Measurements from ENCODE around the gene POLD4. TPM values are rescaled to one million over a fixed set of nuclear protein-coding genes. Genes with fewer than 3 reads are reported as not detected.

POLD4 gene
- total RNA-seq, 2 donors from 2014 or later = 56.1 to 60.9 TPM

DNA sequence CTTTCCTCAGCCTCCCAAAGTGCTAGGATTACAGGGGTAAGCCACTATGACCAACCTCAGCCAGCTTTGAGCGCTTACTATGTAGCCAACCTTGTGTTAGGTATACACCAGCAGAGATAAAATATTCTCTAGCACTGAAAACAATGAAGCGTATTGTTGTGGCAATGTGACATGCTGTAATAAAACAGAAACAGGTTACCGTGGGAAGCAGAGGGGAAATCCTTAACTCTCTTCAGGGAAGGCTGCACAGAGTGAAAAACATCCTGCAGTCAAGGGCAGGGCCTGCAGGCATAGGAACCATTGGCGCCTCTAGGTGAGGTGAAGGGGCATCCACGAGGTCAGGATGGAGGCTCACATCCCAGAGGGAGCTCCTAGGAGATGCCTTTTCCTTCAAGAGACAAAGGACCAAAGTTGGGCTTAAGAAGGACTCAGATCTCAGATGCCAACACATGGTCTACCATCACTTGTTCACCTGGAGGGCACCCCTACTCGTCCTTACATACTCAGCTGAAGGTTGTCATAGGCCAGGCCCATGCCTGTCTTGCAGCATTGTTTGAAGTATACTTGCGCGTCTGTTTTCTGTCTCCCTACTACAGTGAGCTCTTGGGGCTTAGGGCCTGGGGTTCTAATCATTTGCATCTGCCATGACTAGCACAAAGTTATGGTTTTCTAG lies 8.0 kb downstream of the POLD4 start:
- peak; percentile 16 for DNase-seq (ENCODE audit: low spot score)
- intact Hi-C loops (cut with DNase I) = no loop called here

- intact Hi-C loops (cut with DNase I) = no loop called here
- DNase-seq (ENCODE audit: low spot score) = peak; percentile 58
These were observed 9.1 kb downstream of the POLD4 start for GRCh38 chr11:67344264-67344663.

GRCh38 chr11:67337257-67337656 lies 16.1 kb downstream of the POLD4 start:
- intact Hi-C loops (cut with DNase I) = no loop called here
- DNase-seq (ENCODE audit: low spot score) = no peak

GRCh38 chr11:67332081-67332691 lies 21.2 kb downstream of the POLD4 start:
- DNase-seq (ENCODE audit: low spot score) = peak; percentile 8
- intact Hi-C loops (cut with DNase I) = no loop called here

GRCh38 chr11:67323526-67323925 lies 29.8 kb downstream of the POLD4 start:
- intact Hi-C loops (cut with DNase I) = no loop called here

DNA sequence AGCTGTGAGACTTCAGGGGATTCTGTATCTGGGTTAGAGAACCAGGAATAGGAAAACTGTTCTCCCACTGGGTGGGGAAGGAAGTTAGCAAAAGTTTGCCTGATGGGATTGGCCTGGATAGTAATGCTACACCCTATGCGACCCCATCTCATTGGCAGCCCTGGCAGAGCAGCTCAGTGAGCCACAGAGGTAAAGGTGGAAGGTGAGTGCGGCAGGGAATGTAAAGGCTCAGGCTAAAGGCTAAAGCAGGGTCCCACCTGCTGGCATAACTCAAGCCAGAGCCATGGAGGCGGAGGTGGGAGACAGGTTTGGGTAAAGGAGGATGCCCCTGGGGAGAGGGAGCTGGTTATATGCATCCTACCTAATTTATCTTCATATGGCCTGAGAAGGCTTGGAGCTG lies 31.3 kb downstream of the POLD4 start:
- peak; percentile 25 for DNase-seq (ENCODE audit: low spot score)
- intact Hi-C loops (cut with DNase I) = no loop called here

More at GRCh38 chr11:67323526-67323925, 29.8 kb downstream of the POLD4 start:
- peak; percentile 5 for DNase-seq (ENCODE audit: low spot score)

GRCh38 chr11:67321313-67321871 lies 32.0 kb downstream of the POLD4 start:
- DNase-seq (ENCODE audit: low spot score) = peak; percentile 40
- intact Hi-C loops (cut with DNase I) = no loop called here

GRCh38 chr11:67320691-67321090 lies 32.7 kb downstream of the POLD4 start:
- intact Hi-C loops (cut with DNase I) = no loop called here
- DNase-seq (ENCODE audit: low spot score) = peak; percentile 50

DNA sequence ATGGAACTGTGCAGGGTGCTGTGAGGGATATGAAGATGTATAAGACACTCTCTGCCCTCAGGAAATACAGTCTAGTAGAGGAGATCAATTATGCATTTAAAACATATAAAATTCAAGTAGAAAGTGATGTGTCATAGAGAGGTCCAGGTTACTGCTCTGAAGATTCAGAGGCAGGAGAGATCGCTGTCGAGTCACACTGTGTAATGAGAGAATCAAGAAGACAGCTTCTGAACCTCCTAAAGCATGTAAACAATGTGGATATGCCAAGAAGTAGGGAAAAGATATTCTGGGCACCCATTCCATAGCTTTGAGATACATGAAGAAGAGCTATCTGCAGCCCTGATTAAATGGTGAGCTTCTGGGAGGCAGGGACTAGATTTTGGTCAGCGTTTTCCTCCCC lies 33.3 kb downstream of the POLD4 start:
- intact Hi-C loops (cut with DNase I) = no loop called here
- DNase-seq (ENCODE audit: low spot score) = no peak

DNA sequence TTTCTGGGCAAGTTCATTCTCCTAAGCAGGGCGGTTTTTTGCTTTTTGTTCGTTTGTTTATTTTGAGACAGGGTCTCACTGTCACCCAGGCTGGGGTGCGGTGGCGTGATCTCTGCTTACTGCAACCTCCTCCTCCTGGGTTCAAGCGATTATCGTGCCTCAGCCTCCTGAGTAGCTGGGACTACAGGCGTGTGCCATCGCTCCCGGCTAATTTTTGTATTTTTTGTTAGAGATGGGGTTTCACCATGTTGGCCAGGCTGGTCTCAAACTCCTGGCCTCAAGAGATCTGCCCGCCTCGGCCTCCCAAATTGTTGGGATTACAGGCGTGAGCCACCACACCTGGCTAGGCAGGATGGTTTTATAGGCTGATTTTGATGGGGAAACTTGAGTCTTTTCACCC lies 34.5 kb downstream of the POLD4 start:
- intact Hi-C loops (cut with DNase I) = loop anchor here in 1 of 2 donors (2.0 to 5.0 kb wide), 2 partner anchors 54 to 237 kb away; no protein-coding TSS in a partner anchor
- peak; percentile 65 for DNase-seq (ENCODE audit: low spot score)

DNA sequence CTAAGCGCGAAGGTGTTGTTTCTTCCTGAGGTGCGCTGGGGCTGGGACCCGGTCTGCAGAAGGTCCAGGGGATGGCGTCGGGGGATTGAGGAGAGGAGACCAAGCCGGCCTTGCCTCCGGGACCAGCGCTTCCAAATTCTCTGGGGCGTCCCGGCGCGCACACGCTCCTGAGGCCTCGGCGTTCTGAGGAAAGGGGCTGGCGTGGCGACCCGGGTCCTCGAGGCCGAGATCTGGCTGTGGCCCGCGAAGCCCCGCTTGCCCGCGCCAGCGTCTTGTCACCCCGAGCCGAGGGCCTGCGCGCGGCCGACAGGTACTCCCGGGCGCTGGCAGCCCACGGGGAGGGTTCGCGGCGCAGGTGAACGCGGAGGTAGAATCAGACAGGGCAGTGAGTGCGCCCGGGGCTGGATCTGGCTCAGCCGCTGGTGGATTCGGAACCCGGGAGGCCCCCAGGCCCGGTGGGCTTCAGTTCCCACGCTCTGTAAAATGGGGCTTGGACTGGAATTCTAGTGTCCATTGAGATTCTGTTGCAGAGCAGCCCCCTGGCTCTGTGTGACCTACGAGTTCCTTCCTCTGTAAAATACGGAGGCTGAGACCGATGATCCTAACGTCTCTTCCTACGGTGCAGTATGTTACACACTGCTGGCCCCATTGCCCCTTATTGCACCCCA lies 35.3 kb downstream of the POLD4 start:
- peak; percentile 87 for DNase-seq (ENCODE audit: low spot score)

DNA sequence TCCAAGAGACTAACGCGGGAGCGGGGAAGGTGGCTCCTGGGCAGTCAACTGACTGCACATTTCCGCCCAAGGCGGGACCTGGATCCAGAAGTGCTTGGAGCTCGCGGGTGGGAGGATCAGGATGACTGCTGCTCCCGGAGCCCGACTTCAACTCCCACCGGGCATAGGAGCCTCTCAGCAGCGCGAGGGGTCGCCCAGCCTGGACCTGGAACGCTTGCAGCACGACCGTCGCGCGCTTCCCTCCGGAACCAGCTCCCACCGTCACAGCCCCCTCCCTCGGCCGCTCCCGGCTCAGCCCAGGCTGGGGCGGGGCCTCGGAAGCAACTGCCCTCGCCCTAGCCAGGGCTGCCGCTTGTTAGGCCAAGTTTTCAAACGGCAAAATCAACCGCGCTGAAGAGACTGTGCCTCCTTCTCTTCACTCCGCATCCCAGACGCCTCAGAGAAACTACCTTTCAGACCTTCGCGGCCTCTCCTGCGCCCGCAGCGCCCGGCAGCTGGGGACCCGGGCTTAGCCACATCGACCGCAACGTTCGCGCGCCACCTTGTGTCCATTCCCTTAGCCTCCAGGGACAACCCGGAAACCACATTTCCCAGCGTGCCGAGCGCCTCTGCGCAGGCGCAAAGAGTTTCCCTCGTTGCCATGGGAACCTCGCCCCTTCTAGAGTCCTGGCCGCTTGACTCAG lies 36.0 kb downstream of the POLD4 start:
- intact Hi-C loops (cut with DNase I) = loop anchor here (2.0 to 5.0 kb wide), 2 partner anchors 55 to 235 kb away; no protein-coding TSS in a partner anchor
- peak; percentile 99 for DNase-seq (ENCODE audit: low spot score)

More for the DNA sequence above, 35.3 kb downstream of the POLD4 start:
- intact Hi-C loops (cut with DNase I) = loop anchor here (2.0 to 5.0 kb wide), 3 partner anchors 53 to 236 kb away; no protein-coding TSS in a partner anchor

DNA sequence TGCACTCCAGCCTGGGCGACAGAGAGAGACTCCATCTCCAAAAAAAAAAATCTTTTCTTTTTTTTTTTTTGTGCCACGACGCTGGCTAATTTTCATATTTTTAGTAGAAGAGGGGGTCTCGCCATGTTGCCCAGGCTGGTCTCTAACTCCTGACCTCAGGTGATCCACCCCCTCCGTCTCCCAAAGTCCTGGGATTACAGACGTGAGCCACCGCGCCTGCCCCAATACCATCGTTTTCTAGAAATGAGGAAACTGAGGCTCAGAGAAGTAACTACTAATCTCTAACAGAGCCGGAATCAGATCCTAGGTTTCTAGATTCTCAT lies 36.5 kb downstream of the POLD4 start:
- intact Hi-C loops (cut with DNase I) = loop anchor here (2.0 to 5.0 kb wide), 2 partner anchors 54 to 235 kb away; no protein-coding TSS in a partner anchor
- no peak for DNase-seq (ENCODE audit: low spot score)

DNA sequence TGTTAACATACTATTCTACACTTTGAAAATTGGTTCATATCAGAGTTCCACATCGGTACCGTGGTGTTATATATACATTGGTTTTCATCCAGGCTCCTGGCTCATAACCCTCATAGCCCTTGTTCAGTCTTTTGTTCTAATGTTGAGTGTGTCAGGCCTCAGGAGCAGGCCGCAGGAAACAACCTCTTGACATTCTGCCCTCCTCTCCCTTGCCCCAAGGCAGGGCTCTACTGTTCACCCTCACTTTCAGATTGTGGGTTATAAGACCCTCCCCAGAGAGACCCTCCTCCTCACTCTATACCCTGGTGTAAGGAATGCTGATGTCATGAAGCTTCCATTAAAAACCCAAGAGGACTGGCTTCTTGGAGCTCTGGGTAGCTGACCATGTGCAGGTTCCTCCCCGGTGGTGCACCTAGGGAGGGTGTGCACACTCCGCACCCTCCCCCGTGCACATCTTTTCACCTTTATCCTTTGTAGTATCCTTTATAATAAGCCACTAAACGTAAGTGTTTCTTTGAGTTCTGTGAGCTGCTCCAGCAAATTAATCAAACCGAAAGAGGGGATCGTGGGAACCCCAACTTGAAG lies 37.9 kb downstream of the POLD4 start:
- DNase-seq (ENCODE audit: low spot score) = peak; percentile 22
- intact Hi-C loops (cut with DNase I) = loop anchor here in 1 of 2 donors (5.0 kb wide), 1 partner anchor 233 kb away; no protein-coding TSS in a partner anchor

GRCh38 chr11:67314218-67314617 lies 39.1 kb downstream of the POLD4 start:
- intact Hi-C loops (cut with DNase I) = no loop called here
- DNase-seq (ENCODE audit: low spot score) = peak; percentile 64

DNA sequence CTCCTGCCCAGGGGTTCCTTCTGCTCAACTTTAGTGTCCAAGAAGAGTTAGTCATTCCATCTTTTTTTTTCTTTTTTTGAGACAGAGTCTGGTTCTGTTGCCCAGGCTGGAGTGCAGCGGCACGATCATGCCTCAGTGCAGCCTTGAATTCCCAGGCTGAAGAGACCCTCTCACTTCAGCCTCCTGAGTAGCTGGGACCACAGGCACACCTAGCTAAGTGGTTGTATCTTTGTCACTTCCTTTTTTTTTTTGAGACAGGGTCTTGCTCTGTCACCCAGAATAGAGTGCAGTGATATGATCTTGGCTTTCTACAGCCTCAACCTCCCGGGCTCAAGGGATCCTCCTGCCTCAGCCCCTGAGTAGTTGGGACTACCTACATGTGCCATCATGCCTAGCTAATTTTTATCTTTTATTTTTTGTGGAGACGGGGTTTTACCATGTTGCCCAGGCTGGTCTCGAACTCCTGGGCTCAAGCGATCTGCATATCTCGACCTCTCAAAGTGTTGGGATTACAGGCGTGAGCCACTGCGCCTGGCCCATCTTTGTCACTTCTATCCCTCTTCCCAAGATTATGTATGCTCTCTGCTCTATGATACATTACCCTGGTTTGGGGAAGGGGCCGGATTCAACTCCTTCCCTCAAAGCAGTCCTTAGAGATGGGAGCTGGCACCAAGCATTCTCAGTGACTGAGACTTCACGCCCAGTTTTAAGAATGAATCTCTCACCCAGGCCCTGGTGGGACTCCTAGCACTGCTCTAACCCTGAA lies 40.0 kb downstream of the POLD4 start:
- intact Hi-C loops (cut with DNase I) = no loop called here
- peak; percentile 31 for DNase-seq (ENCODE audit: low spot score)

- intact Hi-C loops (cut with DNase I) = no loop called here
- DNase-seq (ENCODE audit: low spot score) = peak; percentile 81
These were observed 40.9 kb downstream of the POLD4 start for GRCh38 chr11:67312187-67313021.
